T-helper 1 cell (primary cell): ENCODE results near the gene KREMEN1.
"Not testable (repeated sequence)": the region's sequence is repeated elsewhere in the genome, so short reads cannot be mapped to it uniquely, and the experiment has no call there.

Experiments used
- DNase-seq, 5 donors: peaks; one replicate each; pipeline ENCODE4 v3.0.0-alpha.2; 2012 to 2020

The KREMEN1 gene

DNA sequence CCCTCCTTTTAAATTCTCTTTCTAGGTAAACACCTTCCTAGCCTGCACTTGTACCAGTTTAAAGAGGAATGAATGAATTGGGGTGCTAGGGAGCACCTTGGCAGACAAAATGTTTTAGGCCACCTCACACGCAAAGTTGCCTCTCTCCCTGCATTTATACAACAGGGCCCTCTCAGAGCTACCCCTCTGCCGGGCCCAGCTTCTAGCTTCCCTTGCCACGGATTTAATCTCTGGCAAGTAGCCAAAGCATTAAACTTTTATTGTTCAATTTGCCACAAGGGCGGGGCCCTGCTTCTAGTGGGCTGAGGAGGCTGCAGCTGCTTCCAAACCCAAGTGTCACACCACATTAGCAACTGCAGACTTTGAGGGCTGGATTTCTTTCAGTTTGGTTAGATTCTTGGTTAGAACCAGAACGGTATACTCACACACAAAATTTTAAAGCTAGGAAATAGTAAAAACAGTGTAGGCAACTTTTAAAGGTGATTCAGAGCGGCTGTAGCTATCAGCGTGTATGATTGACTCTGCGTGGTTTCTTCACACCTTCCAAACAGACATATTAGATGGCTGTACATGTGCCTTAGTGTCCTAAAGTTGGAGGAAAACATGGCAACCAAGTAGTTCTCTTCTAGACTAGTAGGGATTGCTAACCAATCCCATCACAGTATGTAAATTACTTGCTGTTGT is 6.5 kb downstream of the KREMEN1 start:
- no peak for DNase-seq

DNA sequence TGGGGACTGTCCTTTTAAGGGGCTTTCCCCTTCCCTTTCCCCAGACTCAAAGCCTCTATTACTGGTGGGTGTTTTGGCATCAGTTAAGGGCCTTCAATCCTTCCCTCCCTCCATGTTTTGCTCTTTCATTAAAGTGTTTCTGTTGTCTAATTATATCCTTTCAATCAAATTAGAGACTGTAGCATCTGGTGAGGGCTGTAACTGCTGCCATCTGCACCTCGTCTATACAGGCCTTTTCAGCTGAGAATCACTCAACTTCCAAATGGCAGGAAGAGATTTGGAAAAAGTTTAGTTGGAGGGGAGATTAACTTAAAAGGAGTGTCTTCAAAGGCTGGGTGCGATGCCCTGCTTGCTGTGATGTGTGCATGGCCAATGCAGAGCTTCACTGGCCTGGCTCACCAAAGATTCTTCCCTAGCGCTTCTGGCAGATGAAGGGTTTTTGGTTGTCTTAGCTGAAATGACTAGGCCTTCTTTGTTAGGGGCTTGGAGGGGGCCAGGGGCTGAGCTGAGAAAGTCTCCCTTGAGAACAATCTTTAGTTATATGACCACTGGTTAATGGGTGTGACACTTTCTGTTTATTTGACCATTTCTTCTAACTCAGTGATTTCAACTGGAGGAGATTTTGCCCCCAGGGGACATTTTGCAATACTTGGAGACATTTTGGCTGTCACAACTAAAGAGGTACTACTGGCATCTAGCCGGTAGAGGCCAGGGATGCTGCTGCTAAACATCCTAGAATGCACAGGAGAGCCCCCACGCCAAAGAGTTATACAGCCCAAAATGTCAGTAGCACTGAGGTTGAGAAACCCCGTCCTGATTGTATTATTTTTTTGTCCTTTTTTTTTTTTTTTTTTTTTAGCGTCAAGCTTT is 7.5 kb downstream of the KREMEN1 start:
- DNase-seq = no peak

DNA sequence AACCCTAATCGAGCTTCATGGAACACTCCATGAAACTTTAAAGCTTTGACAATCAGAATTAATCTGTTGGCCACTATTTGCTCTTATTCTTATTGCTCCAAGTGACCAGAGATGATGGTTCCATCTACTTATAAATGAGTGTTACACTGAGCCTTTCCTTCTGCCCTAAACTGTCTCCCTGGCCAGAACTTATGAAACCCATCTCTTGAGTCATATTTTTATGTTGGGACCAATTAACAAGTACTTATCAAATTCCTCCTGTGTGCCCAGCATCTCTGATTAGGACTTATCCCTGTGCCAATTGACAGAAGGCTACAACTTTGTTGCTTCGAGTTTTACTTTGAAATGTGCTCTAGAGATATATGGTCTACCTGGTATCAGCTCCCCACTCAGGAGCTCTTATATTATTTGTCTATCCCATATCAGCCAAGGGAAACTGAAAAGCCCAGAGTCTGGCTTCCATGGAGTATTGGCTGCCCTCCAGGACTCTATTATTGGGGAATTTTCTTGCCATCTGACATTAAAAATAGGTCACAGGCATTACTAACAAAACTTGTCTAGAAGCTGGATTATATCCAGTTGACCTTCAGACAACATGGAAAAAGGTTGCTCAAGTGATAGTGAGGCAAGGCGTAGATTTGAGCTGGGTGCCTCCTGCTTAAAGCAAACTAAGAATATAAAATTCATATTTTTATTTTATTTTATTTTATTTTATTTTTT is 8.8 kb downstream of the KREMEN1 start:
- no peak for DNase-seq

DNA sequence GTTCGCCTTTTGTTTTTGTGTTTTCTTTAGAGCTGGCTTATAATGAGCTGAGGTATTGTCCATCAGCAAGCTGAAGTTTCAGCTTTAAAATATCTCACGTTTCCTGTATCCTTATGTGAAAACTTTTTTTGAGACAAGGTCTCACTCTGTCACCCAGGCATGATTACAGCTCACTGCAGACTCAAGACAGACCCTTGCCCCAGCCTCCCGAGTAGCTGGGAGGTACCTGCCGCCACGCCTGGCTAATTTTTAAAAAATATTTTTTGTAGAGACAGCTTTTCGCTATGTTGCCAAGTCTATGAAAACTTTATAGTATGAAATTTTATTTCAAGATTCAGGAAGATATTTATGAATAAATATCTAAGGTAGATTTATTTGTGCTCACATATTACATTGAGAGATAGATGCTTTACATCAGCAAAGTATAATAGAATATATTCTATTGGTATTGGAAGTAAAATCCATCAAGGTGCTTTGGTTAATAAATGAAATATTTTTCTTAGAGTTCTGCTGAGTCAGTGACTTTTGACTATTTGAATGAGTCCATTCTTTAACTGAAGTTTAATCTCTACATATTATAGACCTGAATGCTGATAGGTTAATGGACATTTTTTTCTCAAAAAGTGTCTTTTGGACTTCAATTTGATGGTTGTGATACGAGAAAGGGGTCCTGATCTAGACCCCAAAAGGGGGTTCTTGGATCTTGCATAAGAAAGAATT is 10.2 kb downstream of the KREMEN1 start:
- DNase-seq = no peak

DNA sequence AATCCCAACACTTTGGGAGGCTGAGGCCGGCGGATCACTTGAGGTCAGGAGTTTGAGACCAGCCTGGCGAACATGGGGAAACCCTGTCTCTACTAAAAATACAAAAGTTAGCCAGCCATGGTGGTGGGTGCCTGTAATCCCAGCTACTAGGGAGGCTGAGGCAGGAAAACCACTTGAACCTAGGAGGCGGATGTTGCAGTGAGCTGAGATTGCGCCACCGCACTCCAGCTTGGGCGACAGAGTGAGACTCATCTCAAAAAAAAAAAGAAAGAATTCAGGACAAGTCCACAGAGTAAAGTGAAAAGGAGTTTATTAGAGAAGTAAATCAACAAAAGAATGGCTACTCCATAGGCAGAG is 10.7 kb downstream of the KREMEN1 start:
- not testable (repeated sequence) for DNase-seq

DNA sequence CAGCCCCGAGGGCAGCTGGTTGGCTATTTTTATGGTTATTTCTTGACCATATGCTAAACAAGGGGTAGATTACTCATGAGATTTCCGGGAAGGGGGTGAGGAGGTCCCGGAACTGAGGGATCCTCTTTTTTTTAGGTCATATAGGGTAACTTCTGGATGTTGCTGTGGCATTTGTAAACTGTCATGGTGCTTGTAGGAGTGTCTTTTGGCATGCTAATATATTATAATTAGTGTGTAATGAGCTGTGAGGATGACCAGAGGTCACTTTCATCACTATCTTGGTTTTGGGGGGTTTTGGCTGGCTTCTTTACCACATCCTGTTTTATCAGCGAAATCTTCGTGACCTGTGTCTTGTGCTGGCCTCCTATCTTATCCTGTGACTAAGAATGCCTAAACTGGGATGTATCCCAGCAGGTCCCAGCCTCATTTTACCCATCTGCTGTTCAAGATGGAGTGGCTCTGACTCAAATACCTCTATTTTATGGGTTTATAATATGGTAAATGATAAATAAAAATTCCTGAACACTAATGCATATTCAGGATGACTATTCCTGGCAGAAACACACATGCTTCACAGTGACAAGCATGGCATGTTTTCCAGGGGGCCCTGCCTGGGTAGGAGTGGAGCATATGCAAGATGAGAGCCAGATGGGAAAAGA is 11.2 kb downstream of the KREMEN1 start:
- no peak for DNase-seq

DNA sequence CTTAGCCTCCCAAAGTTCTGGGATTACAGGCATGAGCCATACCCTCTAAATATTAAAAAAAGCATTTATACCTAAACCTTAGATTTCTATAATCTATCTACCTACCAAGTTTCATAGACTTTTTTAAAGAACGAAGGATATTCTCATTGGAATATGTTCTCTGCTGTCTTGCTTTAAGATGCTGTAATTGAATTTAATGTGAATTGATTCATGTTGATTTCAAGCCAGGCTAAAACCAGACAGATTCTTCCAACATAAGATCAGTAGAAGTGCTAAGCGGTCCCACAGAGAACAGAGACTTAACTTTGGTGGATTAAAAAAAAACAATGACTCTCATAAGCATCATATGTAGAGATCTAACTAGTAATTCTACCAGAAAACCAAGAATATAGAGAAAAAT is 14.2 kb downstream of the KREMEN1 start:
- DNase-seq = no peak

DNA sequence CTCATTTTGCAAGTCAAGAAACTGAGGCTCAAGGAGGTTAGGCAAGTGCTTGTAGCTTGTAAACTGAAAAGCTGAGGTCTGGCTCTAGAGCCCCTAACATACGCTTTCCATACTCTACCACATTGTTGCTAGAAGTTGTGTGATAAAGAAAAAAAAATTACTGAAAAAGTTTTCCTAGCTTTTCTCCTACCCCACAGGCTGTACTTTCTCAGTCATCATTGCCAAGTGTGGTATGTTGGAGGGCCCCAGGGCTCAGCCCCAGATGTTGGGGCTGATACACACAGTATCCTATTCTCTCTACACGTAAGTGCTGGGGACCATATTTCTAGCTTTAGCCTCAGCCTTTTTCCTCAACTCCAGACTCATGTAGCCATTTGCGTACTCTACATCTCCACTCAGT is 16.0 kb downstream of the KREMEN1 start:
- no peak for DNase-seq

DNA sequence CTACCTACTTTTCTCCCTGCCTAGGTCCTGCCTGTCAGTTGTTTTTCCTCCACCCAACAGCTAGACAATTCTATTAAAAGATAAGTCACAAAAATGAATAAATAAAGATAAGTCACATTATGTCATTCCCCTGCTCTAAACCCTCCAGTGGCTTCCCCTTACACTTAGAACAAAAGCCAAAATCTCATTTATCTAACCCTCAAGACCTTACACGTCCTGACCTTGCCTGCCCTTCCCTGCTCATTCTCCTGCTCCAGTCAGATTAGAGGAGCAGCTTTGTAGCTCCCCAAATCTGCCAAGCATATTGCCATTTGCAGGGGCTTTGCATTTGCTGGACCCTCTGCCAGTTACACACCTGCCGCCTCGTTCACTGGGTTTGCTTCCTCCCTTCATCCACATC is 16.7 kb downstream of the KREMEN1 start:
- DNase-seq = no peak

DNA sequence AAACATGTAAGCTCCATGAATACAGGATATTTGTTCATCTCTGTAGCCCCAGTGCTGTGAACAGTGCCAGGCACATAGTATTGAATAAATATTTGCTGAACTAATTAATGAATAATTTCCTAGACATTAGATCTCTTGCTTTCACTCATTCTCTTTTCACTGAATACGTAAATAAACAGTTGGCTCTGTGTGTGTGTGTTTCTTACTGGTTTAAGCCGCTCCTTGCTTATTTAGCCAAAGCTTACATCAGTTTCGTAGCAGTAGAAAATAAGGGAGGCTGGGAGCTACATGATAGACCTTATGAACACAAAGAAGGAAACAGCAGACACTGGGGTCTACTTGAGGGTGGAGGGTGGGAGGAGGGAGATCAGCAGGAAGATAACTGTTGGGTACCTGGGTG is 17.2 kb downstream of the KREMEN1 start:
- DNase-seq = no peak

DNA sequence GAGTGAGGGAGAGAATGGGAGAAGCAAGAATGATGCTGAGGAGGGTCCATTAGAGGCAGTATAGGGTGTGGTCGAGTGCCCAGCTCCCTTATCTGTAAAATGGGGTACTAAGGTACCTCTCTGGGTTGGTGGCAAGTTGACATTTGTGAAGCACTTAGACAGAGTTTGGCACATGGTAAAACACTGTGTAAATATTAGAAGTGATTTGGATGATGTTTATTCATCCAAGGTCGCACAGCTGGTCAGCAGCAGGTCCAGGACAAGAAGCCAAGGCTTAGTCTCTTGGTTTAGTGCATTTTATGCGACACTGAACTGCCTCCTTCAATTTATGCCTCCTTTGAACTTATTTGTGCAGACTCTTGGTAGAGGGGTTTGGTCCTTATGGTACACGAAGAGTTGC is 19.4 kb downstream of the KREMEN1 start:
- no peak for DNase-seq

DNA sequence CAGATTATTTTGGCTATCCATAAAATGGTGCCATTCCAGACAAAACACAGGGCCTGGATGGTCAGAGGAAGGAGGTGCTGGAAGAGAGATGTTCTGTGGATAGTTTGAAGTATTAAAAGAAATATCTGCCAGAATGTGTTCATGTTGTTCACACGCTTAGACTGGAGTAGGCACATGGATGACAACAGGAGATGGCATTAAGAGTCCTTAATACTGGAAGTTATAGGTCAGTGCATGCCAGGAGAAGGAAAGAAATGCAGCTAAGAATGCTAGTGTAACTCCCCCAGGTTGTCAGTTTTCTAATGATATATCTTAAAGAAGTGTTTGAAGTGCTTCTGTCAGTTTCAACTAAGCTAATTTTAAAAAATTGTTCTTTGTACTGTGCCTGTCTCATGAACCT is 20.2 kb downstream of the KREMEN1 start:
- DNase-seq = no peak

DNA sequence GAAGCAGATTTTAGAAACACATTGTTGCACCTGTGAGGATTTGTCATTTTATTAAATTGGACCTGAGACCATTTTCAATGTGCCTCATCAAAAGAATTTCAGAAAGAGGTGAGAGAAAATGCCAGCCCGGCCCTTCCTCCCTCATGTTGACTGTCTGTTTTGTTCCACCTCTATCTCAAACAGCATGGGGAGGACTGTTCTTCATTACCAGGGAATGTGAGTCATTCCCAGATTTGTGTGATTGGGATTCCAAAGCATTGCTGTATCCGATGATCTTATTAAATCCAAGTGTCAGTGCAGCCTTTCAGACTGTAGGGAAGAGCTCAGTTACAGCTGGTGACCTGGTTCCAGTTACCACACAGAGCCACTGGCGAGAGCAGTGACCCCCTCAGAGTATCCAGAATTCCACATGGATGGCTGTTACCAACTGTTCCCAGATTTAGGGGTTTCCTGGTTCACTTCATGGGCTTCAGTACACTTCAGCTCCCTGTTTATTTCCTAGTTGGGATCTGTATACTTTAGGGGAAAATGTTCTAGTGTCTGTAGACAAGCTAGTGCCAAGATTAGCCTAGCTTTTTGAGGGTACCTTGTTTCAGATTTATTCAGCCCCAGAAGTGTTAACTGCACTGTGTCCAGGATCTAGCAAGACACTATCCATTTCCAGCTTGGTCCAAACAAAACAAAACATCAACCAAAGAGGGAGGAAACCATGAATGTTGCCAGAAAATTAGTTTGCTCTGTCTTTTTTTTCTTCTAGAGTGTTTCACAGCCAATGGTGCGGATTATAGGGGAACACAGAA is 20.9 kb downstream of the KREMEN1 start:
- no peak for DNase-seq

DNA sequence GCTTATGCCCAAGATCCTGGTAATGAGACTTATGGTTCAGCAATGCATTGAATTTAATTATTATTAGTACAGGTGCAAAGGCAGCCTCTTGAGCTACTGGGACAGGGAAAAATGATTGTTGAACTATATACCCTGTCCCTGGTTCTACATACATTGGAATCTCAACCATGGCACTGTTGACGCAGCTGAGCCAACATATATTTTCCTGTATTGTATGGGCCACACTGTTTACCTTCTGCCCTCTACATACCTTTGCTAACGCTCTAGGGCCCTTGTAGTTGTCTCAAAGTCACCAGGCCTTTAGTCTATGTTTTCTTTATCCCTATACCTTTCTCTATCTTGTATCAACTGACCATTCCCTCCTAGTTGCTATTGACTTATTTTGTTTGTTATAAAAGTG is 22.6 kb downstream of the KREMEN1 start:
- DNase-seq = no peak

DNA sequence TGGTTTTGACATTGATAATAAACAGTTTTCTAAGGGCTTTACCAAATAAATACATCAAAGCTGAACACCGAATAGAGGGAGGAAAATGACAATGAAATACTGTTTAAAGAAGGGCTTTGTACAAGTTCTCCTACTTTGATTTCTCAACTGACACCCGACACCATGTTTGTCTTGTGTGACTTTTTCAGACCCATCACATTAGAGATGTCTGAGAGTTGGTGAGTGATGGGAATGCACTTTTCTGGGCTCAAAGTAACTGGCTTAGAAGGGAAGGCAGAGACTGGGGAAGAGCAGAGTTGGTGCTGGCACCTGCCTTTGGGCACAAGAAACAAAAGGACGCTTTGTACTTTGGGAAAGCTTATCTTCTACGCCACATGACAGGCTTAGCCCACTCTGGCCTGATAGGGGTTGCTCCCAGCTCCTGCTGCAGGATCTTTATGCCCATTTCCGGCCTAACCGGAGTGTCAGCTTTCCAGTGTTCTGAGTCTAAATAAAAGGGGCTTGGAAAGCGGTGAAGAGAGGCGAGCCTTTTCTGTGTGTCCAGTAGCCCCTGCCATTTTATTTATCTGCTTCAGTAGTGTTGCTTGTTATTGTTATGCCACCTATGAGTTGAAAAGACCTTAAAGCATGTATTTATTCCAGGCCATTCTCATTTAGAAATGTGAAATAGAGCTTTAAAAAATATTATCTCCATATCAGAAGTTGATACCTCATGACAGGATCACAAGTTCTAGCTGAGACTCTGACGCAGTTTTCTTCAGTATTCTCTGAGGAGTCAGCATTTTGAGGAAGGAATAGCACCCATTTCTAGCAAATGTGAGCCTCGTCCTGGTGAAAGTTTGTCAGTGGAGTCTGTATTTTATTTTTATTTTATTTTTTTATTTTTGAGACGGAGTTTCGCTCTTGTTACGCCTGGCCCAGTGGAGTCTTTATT is 24.2 kb downstream of the KREMEN1 start:
- no peak for DNase-seq

DNA sequence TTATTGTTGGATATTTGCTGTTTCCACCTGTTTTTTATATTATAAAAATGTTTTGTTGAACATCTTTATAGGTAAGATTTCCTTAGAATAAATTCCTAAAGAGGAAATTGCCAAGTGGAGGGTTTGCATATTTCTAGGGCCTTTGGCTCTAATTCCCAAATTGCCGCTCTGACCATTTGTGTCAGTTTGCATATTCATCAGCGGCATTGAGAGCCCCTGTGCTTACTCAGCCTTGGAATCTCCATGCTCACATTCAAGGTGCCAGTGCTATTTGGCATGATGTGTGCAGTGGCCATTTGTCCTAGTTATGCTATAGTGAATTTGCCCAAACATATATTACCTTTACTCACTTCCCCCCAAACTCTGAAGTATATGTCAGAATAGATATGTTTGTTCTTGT is 25.5 kb downstream of the KREMEN1 start:
- no peak for DNase-seq

DNA sequence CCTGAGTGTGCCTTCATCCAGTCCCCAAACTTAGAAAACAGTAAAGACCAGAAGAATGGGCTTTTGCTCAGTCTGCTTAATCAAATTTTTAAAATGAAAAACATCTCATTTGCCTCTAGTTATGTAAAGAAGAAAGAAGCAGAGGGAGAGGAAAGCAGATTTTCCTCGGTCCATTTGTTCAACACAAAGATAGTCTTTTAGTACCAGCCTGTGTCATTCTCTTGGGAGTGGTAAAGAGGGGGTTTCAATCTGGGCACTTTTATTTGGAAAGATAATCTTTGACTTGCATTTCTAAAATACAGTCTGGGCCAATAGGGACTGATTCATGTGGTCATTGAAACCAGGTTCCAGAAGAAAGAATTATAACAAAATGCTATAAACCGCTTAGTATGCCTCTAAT is 29.5 kb downstream of the KREMEN1 start:
- DNase-seq = no peak

DNA sequence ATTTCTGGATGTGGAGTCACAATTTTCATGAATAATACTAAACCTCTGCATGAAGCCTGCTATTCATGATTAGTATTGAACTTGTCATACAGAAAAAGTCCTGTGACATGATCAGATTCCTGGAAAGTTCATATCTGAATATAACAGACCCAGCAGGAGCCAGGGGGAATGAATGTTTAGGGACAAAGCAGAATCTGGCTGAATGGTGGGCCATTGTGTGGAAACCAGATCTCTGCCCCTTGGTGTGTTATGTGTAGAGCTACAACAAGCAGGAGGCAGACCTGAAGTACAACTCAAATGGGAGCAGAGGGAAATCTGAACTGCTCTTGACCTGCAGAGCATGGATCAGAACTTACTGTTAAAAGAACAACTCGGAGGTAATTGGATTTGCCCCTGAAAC is 30.3 kb downstream of the KREMEN1 start:
- DNase-seq = no peak

DNA sequence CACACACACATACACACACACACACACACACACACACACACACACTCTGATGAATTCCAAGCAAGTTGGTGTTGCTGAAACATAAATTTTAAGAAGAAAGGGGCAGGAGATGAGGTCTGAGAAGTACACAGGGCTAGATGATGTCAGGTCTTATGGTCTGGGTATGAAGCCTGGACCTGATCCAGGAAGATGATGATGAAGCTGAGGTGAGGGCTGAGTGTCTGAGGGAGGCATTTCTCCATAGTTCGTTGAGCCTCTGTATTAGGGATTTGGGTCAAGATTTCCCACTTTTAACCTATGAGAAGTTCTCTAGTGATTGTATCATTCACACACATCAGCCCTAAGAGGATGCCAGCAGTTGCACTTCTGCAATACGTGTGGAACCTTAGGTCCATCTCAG is 32.6 kb downstream of the KREMEN1 start:
- DNase-seq = no peak

DNA sequence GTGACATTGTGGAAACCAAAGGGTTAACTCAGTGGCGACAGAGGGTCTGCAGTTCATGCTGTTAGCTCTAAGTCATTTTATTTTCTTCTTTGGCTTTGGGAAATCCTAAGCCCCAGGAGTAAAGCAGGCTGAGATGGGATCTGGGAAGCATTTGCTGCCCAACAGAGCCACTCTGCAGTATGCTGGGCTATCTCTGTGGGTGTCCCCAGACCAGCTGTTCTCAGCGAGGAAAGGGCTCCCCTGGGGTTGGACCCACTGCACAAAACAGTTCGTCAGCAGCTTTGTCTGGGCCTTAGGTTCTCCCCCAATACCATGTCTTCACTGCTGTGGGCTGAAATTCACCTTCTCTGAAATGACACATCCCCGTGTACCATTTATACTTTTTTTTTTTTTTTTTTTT is 34.0 kb downstream of the KREMEN1 start:
- DNase-seq = no peak

DNA sequence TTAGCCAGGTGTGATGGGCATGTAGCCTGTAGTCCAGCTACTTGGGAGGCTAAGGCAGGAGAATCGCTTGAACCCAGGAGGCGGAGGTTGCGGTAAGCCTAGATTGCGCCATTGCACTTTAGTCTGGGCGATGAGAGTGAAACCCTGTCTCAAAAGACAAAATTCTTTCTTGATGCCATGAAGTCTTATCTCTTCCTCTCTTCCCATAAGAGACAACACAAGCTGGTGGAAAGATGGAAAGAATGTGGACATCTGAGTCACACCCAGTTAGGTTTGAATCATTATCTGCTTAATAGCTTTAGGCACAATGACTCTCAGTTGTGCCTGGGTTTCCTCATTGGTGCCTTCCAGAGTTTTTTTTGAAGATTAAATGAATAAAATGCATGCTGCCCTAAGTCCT is 35.3 kb downstream of the KREMEN1 start:
- DNase-seq = no peak
